22Rv1 (cell line): ENCODE results near the gene SYNE1.

Experiments used
- H3K27ac ChIP-seq: fragments of 450-650 bp; 2 replicates; pipeline ENCODE4 v1.5.1; 2017
- CTCF ChIP-seq: fragments of 450-650 bp; IDR thresholded peaks from 2 replicates; pipeline ENCODE4 v1.5.1; 2017; ENCODE audit warnings: mild to moderate bottlenecking
- ZFX ChIP-seq: fragments of 450-650 bp; IDR thresholded peaks from 2 replicates; pipeline ENCODE4 v1.6.1; 2017; ENCODE audit warnings: antibody characterized with exemption, borderline replicate concordance

Gene SYNE1

GRCh38 chr6:152300517-152300916 is 336.6 kb downstream of the SYNE1 start:
- H3K27ac ChIP-seq: no peak overlapping the region
- no peak for TF ChIP-seq ZFX
- no peak for TF ChIP-seq CTCF

GRCh38 chr6:152298848-152299735 is 338.1 kb downstream of the SYNE1 start:
- H3K27ac ChIP-seq: no peak overlapping the region
- TF ChIP-seq CTCF: no peak
- TF ChIP-seq ZFX: no peak

- TF ChIP-seq CTCF: no peak
- TF ChIP-seq ZFX: no peak
- H3K27ac ChIP-seq: no peak overlapping the region
Observed at GRCh38 chr6:152298055-152298647, 339.0 kb downstream of the SYNE1 start.

GRCh38 chr6:152296648-152297376 is 340.4 kb downstream of the SYNE1 start:
- no peak overlapping the region for H3K27ac ChIP-seq
- no peak for TF ChIP-seq ZFX

- no peak overlapping the region for H3K27ac ChIP-seq
Observed at GRCh38 chr6:152295920-152296319, 341.2 kb downstream of the SYNE1 start.

GRCh38 chr6:152295346-152295745 is 341.8 kb downstream of the SYNE1 start:
- no peak for TF ChIP-seq CTCF
- TF ChIP-seq ZFX: no peak
- no peak overlapping the region for H3K27ac ChIP-seq

More at GRCh38 chr6:152295920-152296319, 341.2 kb downstream of the SYNE1 start:
- TF ChIP-seq CTCF (no peak), ZFX (no peak)

- no peak for TF ChIP-seq ZFX
- no peak for TF ChIP-seq CTCF
- H3K27ac ChIP-seq: no peak overlapping the region
Observed at GRCh38 chr6:152293404-152293803, 343.8 kb downstream of the SYNE1 start.
